ENCODE data around the gene SFXN3.
A peak's percentile ranks its signal among the peaks of the same experiment; 100 is the strongest.

GRCh38 chr10:101029520-101030295 is 1.3 kb upstream of the SFXN3 start:
- TF ChIP-seq SP1 (IDR thresholded peaks at IDR 0.05; ENCODE audit: low read depth, low read length) (no peak), POLR2AphosphoS5 (IDR thresholded peaks at IDR 0.05; ENCODE audit: low read depth, low read length) (no peak), RXRA (IDR thresholded peaks at IDR 0.05; ENCODE audit: insufficient read depth, low read depth, low read length) (peak; percentile 93; the same call in 1 of the 2 replicates), KDM5A (IDR thresholded peaks at IDR 0.05; ENCODE audit: low read length) (no peak), JUN (IDR thresholded peaks at IDR 0.05; ENCODE audit: low read depth, low read length) (no peak), EZH2 (IDR thresholded peaks at IDR 0.05; ENCODE audit: low read depth, low read length, severe bottlenecking) (no peak), ATF3 (IDR thresholded peaks at IDR 0.05; ENCODE audit: insufficient read depth, low read depth, low read length) (no peak)
- TF ChIP-seq, protein P1, sequence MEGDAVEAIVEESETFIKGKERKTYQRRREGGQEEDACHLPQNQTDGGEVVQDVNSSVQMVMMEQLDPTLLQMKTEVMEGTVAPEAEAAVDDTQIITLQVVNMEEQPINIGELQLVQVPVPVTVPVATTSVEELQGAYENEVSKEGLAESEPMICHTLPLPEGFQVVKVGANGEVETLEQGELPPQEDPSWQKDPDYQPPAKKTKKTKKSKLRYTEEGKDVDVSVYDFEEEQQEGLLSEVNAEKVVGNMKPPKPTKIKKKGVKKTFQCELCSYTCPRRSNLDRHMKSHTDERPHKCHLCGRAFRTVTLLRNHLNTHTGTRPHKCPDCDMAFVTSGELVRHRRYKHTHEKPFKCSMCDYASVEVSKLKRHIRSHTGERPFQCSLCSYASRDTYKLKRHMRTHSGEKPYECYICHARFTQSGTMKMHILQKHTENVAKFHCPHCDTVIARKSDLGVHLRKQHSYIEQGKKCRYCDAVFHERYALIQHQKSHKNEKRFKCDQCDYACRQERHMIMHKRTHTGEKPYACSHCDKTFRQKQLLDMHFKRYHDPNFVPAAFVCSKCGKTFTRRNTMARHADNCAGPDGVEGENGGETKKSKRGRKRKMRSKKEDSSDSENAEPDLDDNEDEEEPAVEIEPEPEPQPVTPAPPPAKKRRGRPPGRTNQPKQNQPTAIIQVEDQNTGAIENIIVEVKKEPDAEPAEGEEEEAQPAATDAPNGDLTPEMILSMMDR (IDR thresholded peaks at IDR 0.05; ENCODE audit: control extremely low read depth in 1 of 3, insufficient read depth in 1 of 3, low read depth in 1 of 3, low read length in 3 of 3) = peak; percentile 13 to 64 (median 60); a peak in 2 of 4 replicates

Data from H1 (cell line).